Suprapubic skin (tissue), 3 donors: ENCODE data around the gene VPS8.

Experiments used
- POLR2AphosphoS5 ChIP-seq, 3 donors: sonication (generic); formaldehyde crosslinking; IDR thresholded peaks; one replicate each; pipeline ENCODE4 v1.6.1; 2017; ENCODE audit warnings: antibody characterized with exemption in 3 of 3
- TF ChIP-seq, protein P1 (sequence below), 2 donors: fragments of 200-600 bp in 1 of 2; fragments of 450-650 bp in 1 of 2; sonication (generic) in 1 of 2; IDR thresholded peaks; one replicate each; pipeline ENCODE4 v1.5.1; 2016 to 2019; ENCODE audit warnings: antibody characterized with exemption in 2 of 2, mild to moderate bottlenecking in 1 of 2, moderate library complexity in 1 of 2

- TF ChIP-seq POLR2AphosphoS5 (IDR thresholded peaks at IDR 0.05): no peak
- TF ChIP-seq, protein P1, sequence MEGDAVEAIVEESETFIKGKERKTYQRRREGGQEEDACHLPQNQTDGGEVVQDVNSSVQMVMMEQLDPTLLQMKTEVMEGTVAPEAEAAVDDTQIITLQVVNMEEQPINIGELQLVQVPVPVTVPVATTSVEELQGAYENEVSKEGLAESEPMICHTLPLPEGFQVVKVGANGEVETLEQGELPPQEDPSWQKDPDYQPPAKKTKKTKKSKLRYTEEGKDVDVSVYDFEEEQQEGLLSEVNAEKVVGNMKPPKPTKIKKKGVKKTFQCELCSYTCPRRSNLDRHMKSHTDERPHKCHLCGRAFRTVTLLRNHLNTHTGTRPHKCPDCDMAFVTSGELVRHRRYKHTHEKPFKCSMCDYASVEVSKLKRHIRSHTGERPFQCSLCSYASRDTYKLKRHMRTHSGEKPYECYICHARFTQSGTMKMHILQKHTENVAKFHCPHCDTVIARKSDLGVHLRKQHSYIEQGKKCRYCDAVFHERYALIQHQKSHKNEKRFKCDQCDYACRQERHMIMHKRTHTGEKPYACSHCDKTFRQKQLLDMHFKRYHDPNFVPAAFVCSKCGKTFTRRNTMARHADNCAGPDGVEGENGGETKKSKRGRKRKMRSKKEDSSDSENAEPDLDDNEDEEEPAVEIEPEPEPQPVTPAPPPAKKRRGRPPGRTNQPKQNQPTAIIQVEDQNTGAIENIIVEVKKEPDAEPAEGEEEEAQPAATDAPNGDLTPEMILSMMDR (IDR thresholded peaks at IDR 0.05): no peak
Measured at GRCh38 chr3:184810146-184810545, 1.8 kb upstream of the VPS8 start.
